RCC 7860 (cell line): ENCODE results near the gene CDH22.

Source experiments
- DNase-seq: peaks from one replicate; pipeline ENCODE4 v3.0.0-alpha.2; 2015; ENCODE audit warnings: low spot score
- FAIRE-seq: peaks from 2 replicates; lab custom pipeline; 2012; peaks lifted over from hg19 to GRCh38; lab: Jason Lieb, UNC

CDH22 gene

DNA sequence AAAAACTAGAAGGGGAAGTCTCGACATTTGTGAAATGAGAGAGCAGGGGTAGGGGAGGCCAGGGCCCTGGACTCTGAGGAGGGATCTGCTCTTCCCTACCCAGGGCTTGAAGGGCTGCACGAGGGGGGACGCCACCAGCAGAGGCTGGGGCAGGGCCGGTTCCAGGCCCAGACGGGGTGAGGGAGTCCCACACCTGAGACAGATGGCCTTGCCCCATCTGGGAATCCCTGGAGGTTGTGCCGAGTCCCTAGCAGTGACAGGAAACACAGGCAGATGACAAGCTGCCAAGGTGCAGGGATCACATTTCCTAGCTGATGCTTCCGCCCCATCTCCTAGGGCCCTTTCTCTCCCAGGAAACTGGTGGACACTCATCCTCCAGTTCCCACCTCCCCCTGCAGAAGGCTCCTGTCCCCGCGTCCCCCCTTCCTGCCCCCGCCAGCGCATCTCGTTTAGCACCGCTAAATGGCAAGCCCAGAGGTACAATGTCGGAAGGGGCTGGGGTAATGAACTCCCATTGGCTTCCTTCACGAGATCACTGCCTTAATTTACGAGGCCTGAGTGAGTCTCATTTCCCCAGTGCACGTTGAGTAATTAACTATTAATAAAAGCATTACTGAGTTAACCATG, 35.2 kb upstream of the CDH22 start:
- FAIRE-seq, result no peak
- no peak for DNase-seq

DNA sequence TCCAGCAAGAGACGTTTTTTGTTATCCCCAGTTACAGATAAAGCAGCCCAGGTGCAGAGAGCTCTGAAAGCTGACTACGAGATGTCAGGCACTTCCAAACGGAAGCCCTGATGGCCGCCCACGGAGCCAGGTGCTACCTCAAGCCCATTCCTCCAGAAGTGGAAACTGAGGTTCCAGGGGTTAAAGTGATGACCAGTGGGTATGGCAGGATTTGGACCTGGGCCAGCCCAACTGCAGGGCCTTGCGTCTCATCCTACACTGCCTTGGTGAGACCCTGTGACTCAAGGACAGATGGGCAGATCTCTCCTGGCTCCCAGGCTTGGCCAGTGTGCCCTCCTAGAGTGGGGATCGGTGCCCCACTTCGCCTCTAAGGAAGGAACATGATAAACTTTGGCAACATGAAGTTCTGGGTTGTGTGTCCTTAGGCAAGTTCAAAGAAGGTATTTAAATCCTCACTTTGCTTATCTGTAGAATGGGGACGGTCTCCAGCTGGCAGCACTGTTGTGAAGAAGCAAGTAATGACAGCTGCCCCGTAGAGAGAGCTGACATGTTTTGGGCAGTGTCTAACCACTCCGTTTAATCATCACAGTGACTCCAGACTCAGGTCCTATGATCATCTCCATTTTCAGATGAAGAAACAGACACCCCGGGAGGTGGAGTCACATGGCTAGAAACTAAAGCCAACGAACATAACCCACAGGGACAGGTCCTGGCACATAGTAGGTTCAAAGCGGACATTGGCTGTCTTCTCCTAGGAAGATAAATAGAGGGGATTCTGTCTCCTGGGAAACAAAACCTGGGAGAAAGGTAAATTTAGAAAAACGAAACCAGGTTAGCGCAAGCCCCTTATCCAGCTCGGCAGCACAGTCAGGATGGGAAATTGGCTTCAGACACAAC, 34.4 kb upstream of the CDH22 start:
- DNase-seq (no peak), FAIRE-seq (no peak)

DNA sequence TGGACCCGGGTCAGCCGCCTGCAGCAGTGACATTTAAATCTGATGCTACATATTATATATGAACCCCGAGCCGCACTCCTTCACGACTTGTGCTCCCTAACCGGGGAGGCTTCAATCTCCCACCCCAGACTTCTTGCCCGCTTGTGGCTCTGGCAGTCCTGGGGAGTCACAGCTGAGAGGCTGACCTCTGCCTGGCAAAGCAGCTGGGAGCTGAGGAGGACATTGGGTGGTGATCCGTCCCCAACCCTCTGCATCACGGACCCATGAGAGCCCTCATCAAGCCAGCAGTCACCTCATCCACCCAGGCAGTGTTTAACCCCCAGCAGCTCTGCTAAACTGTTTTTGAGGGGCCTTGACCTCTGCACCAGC, 33.7 kb upstream of the CDH22 start:
- FAIRE-seq (no peak), DNase-seq (no peak)

DNA sequence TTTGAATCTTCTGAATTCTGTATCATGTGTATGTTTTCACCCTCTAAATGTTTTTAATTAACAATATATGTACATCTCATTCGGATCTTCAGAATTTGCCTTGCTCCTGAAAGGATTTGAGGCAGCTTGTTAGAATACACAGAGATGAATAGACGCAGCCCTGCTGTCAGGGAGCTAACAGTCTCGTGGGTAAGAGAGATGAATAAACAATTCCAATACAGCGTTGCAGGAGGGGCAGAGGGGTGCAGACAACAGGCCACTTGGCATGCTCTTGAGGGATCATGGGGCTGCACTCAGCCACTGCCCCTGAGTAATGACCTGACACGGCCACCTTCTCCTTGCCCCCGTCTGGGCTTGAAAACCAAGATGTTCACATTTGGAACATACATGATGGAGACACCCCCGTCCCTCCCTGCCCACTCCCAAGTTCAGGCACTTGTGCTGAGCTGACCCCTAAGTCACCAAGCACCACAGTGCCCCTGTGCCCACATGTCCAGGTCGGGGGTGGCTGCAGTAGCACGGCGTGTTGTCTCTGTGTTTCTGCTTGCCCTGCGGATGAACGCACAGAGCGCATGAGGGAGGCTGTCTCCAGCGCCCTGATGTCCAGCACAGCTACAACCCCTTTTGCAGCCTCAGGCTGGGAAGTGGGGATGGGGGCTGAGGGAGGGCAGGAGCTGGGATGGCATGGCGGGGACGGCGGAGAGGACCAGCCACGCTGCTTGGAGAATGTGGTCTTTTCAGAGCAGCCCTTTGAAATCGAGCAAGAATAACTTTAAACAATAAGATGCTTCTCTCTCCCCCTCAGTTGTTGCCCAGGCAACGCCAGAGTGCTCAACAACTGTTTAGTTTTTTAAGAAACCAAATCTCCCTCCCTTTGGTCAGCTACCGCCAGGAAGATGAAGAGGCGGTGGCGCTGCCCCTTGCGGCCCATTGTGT, 33.0 kb upstream of the CDH22 start:
- DNase-seq (no peak), FAIRE-seq (no peak)

DNA sequence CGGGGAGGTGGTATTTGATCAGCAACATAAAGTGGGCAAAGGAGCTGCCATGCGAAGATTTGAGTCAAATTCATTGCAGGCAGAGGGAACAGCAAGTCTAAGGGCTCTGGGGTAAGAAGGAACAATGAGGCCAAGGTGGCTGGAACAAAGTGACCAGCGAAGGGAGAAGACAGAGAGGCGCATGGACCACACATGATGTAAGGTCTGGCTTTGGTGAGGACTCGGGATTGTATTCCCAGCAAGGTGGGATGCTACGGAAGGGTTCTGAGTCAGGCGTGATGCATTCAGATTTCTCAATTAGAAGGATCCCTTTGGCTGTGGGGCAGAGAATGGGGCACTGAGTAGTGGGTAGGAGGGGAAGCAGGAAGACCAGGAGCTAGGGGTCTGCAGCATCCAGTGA, 30.7 kb upstream of the CDH22 start:
- DNase-seq, result no peak
- FAIRE-seq, result no peak

DNA sequence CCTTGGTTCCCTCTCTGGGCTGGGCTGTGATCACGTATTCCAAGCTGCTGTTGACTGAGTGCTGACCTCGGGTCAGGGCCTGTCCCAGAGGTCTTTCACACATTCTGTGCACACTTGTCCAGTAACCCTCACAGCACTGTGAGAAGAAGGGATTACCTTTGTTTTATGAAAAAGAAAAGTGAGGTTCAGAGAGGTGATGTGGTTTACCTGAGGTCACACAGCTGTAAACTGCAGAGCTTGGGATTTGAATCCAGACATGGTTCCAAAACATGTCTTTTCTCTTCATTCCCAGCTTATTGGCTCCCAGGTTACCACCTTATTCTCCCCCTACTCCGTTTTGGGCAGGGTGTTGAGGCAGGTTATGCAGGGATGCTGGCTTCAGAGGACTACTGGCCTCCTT, 28.4 kb upstream of the CDH22 start:
- FAIRE-seq, result no peak

DNA sequence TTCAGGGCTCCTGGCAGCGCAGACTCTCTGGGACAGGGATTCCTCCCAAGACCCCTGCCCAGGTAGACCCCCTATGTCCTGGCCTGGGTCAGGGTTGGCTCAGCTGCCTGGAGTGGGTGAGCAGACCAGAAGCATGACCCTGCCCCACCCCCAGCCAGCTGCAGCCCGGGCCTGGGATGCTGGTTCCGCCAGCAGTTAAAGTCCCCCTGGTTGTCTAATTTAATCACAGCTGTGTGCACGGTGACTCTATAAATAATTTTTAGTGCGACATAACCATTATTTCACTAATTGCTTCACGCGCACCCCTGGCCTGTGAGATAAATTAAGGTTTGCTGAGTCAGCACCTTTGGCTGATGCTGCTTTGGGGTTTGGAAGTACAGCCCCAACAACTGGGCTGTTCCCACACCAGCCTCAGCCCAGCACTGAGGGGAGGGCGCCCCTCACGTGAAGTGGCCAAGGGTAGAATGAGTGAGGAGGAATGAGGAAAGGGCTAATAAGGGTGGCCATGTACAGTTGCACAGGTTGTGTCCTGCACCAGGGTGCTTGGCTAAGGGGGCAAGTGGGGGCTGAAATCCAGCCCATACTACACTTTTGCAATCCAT, 26.1 kb upstream of the CDH22 start:
- DNase-seq, result no peak
- no peak for FAIRE-seq

More for the DNA sequence above, 28.4 kb upstream of the CDH22 start:
- DNase-seq, result no peak

DNA sequence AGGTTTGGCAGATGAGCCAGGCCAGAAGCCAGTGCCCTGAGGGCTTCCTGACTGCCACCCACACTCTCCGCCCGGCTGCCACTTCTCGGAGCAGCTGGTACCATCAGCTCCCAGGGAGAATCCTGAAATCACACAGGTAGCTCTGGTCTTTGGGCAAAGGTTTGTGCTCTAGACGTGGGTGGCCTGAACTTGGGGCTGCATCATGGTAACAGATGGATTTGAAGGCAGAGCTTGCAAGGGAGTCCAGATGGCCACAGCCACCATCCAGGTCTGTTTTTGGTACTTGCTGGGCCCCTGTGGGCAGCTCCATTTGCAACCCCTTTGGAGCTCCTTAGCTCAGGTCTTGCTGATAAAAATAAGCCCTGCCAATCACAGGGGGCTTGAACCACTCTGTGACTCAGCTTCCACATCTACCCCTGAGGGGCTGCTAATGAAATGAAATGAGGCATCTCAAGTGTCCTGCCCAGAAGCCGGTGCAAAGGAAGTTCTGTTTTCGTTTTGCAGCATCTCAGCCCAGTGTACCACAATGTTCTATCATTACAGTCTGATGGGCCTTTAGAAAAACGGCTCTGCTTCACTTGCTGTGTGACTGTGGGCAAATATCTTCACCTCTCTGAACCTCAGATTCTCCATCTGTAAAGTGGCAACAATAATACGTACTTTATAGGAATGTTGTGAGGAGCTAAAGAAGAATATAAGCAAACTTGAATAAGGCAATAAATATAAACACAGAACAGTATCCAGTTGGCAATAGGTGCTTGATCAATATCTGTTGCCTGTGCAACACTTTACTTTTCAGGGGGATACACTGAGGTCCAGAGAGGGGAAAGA, 25.1 kb upstream of the CDH22 start:
- DNase-seq (no peak), FAIRE-seq (no peak)

DNA sequence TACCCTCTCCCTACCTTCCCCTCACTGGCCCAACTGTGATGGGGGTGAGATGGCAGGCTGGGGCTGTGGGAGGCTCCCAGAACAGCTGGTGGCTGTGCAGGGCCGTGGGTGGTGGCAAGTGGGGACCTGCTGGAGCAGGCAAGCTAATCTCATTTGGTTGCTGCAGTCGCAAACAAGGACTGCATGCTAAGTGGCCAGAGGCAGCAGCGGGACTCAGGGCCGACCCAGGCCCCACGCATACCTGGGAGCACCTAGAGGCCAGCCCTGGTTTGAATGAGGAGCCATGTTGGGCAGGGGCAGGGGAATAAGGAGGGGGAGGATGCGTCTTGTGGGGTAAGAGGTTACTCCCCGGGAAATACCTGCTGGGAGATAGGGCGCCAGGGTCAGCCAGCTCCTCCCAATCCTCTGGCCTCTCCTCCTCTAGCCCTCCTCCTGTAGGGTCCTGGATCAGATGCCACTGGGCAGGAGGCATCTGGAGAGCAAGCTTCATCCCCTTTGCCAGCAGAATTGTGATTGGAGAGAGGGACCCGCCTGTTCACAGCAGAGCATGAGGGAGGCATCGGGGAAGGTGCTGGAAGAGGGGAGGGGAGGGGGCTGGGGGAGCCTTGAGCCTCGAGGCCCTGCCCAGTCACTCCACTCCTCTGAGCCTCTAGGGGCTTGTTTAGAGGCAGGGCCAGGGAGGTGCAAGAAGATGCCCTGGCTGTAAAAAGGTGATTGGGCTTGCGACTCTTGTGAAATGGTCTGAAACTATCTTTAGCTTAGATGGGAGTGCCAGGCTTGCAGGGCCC, 24.3 kb upstream of the CDH22 start:
- FAIRE-seq, result no peak
- DNase-seq, result no peak

DNA sequence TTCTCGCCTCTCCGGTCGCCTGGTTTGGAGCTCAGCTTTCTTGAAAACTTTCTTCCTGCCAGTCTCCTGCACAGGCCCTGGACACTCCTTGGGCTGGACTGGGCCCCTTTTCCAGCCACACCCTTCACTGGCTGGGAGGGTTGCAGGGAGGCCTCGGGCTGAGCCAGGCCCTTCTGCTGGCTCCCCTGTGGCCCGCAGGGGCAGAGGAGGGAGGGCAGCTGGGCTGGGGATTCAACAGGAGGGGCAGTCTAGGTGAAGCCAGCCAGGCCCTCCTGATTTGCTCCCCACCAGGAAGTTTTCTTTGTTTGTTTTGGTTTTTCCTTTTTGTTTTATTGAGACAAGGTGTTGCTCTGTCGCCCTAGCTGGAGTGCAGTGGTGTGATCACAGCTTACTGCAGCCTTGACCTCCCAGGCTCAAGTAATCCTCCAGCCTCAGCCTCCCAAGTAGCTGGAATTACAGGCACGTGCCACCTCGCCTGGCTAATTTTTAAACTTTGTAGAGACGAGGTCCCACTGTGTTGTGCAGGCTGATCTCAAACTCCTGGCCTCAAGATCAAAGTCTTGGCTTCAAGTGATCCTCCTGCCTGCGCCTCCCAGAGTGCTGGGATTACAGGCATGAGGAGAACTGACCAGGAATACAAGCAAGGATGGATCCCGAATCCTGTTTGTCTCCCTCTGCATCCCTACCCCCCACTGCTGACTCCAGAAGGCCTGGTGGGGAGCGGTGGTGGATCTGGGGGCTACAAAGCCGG, 23.5 kb upstream of the CDH22 start:
- FAIRE-seq, result no peak
- no peak for DNase-seq

DNA sequence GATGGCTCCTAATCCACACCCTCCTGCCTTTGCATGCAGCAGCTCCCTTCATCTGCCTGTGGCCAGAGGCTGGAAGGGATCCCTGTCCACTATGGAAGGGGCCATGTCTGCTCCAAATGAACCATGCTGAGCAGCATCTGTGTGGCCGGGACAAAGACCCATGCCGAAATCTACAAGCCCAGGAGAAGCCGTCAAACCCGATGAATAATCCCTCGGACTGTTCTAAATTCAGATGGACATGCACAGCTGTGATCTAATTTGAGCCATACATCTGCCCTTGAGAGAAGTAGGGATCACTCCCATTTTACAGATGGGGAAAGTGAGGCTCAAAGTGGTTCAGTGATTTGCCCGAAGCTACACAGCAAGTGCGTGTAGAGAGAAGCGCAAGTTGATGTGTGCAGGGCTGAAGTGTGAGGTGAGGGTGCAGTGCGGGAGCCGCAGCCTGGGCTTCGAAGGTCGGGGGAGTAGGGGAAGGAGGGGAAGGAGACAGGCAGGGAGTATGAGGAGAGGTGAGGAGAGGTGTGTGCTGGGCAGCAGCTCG, 22.6 kb upstream of the CDH22 start:
- FAIRE-seq (no peak), DNase-seq (no peak)

DNA sequence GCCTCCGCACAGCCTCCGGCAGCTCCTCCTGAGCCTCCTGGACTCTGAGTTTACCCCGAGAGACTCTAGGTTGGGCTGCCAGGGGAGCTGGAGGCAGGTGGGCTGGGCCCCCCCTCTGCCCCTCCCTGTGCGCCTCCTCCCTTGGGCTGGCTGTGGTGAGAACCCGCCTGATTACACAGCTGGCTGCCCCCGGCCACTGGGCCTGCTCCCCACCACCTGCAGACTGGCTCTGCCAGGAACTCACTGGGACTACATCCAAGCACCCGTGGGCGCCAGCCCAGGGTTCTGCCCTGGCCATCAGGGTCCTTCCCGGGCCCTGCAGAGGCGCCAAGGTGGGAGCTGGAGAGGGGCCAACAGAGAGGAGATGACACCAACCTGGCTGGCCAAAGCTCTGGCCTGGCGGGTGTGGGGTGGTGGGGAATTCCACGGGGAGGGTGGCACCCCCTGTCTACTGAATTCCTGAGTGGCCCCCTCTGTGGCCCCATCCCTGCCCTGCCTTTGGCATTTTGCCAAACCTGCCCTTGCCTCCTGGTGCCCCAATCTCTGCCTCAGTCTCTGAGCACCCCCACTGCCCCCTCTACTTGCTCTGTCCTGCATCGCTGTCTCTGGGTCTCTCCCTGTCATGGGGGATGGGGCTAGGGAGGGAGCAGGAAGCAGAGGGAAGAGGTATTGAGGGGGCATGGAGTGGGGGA, 21.9 kb upstream of the CDH22 start:
- DNase-seq (no peak), FAIRE-seq (no peak)

DNA sequence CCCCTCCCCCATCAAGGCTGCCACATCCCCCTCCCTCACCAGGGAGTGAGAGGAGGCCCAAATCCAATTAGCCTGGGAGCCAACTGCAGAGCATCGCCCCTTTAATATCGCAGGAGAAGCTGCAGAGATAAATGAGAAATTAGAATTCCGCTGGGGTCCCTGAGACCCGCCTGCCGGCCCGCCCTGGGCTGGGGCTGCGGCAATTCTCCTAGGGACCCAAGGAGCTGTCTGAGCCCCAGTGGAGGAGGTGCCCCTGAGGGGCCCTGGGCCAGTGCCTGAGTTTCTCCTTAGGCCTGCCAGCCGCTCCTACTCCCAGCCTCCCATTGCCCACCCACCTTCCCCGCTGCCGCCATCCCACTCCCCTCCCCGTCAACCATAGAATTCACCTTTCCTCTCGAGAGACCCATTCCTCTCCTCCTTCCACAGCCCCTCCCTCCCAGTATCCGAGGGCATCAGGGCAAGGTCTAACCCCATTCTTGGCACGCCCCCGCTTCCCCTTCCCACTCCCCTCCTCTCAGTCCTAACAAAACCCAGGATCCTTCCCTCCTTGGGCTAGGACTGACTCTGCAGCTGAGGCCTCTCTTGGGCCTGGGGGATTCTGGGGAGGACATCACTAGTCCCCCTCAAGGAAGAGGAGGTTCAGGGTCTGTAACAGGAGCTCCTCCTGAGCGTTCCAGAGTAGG, 20.0 kb upstream of the CDH22 start:
- DNase-seq, result no peak

DNA sequence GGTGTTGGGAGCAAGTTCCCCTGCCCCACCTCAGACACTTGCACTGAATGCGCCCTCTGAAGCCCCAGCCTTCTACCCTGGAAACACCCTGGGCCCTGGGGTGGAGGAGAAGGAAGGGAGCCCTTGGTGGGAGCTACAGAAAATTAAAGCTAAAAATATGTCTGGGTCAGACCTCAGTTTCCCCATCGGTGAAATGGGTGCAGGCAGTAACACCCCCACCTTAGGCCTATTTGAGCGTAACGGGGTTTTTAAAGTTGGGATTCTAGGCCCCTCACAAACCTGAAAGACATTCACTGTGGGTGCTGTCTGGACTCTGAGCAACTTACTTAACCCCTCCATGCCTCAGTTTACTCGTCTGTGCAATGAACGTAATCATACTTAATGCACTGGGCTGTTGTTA, 19.3 kb upstream of the CDH22 start:
- FAIRE-seq, result no peak
- no peak for DNase-seq

More for the DNA sequence above, 20.0 kb upstream of the CDH22 start:
- no peak for FAIRE-seq

DNA sequence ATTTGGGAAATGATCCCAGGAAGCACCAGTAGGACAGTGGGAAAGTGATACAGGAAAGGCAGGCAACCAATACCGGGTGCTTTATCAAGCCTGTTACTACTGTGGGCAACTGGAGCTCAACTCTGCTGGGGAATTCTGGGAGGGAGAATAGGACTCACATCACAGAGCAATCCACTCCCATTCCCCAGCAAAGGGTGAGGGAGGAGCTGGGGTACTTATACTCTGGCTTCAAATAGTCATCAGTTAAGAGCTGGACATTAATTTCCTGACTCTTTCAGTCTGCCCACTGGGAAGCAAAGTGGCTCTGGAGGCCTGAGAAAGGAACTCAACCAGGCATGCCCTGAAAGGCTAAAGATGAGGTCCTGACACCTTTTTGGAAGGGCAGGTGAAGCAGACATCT, 17.5 kb upstream of the CDH22 start:
- no peak for DNase-seq
- no peak for FAIRE-seq

DNA sequence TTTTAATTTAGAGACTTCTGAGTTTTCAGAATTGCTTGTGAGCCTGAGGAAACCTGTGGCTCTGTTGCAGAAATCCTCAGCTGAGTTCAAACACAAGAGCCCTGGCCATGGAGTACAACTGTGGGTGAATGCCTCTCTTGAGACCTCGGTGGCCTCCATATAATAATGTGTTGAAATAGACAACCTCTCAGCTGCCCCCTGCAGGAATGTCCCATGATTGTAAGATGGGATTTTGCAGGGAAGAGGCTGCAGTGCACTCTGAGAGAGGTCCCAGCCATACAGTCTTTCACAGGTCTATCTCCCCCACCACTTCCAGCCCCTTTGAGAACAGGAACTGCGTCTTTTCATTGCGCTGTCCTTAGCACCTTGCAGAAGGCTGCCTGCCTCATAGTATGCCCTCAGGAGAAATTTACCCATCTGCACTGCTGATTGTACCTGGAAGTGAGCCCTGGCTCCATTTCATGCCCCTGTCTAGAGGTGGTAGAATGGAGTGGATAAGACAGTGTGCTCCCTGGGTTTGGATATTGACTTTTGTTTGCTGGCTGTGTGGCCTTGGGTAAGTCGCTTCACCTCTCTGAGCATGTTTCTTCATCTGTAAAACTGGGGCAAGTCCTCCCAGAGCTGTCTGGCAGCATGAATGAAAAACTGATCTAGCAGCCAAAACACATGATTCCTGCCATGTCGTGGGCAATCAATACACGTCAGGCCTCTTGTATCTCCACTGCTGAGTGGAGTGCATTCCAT, 16.8 kb upstream of the CDH22 start:
- FAIRE-seq (no peak), DNase-seq (peak; percentile 18)

DNA sequence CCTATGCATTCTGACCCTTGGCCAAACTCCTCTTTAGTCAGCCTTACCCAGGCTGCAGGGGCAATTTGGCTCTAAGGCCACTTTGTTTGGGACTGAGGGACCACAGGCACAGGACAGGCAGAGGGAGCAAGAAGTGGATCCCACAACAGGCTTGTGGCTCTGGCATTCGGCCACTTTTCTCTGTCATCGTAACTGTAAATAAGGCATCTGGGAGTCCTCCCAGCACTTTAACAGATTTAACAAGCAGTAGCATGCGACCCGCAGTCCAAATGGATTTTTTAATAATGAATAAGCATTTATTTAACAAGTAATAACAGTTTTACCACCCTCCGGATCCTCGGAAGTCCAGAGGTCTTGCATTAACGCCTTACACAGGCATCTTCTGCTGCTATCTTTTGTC, 16.1 kb upstream of the CDH22 start:
- no peak for DNase-seq
- no peak for FAIRE-seq
